ENCODE measurements around the gene DISP2.

The DISP2 gene

DNA sequence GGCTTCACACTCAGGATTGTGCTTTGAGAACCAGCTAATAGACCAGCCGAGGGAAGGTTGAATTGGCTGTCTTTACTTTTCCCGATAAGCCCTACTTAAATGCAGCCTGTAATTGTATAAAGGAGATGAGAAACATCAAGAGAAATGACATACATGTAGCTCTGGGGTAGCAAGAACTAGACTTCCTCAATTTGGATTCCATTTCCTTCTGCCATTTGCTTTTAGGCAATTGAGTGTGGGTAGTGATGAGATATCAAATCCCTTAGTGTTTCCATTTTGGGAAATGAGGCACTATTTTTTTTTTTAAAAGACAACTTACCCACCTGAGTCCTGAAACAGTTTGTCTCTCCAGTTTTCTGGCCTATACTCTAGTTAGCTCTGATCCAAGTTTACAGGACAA lies 32.3 kb upstream of the DISP2 start:
- DNase-seq = no peak

DNA sequence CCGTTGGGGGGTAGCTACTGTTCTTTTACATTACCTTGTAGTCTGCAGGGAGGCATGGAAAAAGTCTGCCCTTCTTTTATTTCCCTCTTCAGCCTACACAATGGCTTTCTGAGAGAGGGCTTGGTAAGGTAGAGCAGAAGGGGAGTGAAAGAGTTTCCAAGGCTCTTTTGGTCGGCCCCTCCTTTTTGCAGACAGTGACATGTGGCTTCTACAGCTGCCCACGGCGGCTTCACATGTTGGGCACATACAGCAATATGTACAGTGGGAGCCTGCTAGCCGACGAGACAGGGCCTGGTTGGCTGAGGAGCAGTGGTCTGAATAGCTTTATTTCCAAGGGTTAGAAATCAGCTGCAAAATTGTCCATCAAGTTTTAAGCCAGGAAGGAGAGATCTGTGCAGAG lies 30.6 kb upstream of the DISP2 start:
- no peak for DNase-seq

DNA sequence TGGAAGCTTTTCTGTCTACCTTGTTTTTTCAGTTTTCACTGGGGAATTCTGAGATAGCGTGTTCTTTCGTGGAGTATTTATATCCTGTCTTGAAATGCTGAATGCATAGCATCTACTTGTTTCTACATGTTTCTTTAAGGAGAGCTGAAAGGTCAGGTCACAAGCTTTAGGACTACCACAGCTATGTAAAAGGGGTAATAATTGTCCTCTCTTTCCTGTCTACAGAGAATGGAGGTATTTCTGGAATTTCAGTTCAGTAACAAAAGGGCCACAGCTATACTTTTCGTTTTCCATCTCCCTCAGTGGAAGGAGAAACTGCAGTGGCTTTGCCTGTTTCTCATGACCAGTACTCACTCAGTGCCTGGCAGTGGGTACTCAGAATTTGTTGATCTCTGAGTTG lies 29.8 kb upstream of the DISP2 start:
- no peak for DNase-seq

DNA sequence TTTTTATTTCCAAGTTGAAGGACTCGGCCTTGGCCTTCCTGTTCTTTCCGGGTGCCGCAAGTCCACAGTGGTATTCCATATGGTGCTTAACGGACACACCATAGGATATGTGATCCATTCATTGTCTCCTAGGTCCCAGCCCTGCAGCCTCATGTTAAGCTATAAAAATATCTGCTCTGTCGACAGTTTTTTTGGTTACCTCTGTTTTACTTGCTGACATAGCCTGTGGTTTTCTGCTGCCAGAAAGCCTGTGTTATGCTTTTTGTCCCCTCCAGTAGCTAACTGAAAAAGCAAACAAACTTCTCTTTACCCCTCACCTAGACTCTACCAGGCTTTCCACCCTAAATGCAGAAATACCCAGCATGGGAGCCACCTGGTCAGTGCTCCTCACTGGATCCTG lies 29.3 kb upstream of the DISP2 start:
- DNase-seq = no peak

DNA sequence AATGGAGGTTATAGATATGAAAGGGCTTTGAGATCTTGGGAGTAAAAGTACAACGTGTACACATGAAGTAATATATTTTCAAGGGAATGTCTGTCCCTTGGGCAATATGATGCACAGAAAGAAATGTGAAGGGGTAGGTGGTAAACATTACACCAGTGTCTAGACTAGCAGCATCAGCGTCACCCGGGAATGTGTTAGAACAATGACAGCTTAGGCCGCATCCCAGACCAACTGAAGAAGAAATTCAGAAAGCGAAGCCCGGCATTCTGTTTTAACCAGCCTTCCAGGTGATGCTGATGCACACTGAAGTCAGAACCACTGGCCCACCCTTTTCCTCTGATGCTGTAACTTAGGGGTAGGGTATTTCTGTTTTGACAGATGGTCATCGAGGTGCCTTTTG lies 28.2 kb upstream of the DISP2 start:
- no peak for DNase-seq

DNA sequence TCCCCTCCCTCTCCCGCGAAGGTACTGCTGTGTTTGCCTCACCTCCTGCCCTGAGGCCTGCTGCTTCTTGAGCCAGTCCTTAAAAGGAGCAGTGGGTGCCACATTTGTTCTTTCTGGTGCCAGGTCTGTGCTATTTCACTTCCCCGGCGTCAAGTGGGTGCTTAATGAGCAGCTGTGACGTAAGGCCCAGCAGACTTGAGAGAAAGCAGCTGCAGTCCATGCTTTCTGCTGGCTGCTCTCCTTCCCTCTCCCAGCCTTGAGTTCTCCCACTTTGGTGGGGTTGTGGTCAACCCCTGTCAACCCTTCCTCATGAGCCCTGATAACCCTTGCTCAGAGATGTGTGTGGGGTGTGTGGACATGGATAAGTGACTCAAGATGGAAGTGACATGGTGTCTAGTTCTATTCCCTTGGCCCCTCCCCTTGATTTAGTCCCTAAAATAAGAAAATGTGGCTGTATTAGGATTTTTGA lies 27.6 kb upstream of the DISP2 start:
- no peak for DNase-seq

DNA sequence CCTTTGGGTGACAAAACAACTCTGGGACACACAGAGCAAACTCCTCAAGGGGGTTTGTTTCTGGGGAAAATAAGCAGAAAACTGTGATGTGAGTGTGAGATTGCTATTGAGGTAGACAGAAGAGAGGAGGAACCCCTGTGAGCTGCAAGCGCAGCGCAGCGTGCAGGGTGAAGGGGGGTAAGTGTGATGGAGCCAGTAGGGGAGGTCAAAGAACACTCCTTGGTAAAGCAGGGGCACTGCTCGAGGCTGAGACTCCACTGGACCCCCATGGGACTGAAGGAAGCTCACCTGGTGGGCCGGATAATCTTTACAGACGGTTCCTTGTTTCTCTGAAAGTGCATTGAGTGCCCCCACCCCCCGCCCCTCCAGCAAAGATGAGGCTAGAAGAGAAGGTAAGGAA lies 27.0 kb upstream of the DISP2 start:
- DNase-seq = no peak

DNA sequence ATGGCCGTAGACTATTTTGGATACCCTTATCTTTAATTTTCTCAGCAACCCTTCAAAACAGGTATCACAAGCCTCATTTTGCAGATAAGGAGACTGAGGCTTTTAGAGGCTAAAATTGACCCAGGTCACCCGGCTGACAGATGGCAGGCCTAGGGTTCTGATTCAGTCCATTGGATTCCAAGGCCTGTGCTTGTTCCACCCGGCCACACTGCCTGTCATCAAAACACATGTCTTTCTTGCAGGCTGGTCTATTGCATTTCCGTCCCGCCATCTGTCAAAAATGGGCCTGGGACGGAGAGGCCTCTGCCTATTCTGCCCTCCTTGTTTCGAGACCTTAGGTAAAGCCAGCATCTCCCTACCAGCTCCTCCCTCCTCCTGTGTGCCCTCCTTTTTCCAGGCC lies 26.4 kb upstream of the DISP2 start:
- no peak for DNase-seq

DNA sequence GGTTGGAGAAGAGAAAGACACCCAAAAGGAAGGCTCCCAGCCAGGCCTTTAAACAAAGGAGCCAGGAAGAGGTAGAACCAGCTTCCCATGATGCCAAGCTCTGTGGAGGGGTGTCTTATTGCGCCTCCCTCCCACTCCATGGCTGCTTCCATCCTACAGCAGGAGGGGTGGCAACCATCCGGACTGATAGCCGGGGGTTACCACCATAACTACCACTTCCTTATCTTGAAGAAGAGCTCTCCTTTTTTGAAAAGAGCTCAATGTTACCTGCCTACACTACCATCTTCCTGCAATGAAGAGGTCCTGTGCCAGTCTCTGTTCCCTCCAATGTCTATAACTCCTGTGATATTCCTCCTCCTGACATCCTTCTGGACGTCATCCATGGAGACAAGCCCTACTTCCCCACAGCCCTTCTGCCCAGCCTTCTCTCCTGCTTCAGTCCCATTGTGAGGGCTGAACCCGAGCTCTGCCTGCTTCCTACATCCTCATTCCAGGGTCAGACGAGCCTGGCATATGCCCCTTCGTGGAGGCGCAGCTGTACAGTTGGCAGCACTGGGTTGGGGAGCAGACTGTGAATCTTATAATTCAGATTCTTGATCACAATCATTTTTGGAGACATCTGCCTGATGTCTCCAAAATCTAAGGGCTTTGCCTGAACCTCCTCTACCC lies 25.8 kb upstream of the DISP2 start:
- no peak for DNase-seq

DNA sequence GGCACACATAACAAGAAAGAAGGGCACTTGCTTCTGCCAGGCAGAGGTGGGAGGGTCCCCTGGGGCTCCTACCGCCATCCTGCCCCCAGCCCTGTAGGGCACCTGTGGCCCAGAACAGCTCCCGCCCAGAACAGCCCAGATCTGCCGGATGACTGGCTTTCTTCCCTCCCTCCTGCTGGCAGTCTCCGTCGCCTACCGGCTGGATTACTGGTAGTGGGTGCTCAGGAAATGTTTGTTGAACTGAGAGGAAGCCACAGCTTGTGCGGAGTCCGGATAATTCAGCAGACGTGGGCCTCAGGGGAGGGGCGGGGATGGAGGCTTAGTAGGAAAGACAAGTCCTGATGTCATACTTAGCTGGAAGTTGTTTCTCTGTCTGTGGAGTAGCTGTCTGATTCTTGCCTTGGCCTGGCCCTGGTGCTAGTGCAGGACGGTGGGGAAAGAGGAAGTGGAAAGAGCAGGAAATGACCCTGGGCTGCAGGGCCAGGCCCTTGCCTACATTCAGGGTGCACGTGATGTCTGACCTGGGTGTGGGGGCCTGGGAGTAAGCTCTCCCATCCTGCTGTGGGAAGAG lies 24.0 kb upstream of the DISP2 start:
- peak; percentile 9 to 51 (median 31) for DNase-seq

DNA sequence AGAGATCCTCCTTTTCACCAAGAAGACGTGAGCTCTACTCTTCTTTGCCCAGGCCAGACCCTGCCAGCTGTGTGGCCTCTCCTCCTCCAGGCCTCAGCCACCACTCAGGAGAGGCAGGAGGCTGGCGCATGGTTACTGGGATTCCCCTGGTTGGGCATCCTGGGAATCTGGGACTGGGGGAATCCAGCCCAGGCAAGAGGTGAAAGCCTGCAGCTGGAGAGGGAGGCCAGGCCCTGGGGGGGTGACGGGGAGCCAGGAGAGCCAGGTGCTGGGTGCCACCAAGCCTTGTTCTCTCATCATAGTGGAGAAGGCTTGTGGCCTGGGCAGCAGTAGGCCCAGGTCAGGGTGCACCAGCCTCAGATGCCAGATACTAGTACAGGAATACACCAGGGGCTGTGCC lies 23.5 kb upstream of the DISP2 start:
- DNase-seq = no peak

DNA sequence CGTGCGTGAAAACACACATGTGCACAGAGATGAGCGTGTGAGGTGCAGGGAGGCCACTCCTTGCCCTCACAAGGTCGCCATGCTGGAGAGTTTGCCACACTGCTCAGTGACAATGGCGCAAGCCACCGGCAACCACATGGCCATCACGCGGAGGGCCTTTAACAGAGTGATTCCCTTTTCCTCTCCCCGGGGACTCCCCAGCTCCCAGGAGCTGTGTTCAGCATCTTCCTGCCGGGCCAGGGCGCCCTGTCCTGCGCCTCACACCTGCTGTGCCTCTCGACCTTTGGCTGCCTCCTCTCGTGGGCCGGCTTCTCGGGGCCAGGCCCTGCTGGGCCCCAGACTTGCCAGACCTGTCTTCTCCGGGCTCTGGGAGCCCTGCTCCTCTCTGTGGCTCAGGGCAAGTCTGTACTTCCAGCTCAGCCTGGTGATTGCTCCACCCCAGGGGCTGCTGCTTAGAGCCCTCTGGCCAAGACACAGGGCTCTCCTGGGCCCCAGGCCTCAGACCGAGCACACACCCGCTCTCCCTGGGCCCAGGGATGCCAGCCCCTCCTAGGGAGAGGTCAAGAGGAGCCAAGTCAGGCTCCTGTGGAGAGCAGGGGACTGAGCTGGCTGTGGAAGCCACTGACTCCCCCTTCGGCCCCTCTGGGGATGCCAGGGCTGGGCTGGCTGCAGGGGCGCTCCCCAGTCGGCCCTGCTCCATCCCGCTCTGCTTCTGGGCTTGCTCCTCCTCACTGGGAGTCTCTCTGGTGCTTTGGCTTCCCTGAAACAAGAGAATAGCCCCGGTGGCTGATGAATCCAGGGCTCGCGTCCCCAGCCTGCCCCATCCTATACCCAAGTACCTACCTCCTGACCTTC lies 22.9 kb upstream of the DISP2 start:
- no peak for DNase-seq

DNA sequence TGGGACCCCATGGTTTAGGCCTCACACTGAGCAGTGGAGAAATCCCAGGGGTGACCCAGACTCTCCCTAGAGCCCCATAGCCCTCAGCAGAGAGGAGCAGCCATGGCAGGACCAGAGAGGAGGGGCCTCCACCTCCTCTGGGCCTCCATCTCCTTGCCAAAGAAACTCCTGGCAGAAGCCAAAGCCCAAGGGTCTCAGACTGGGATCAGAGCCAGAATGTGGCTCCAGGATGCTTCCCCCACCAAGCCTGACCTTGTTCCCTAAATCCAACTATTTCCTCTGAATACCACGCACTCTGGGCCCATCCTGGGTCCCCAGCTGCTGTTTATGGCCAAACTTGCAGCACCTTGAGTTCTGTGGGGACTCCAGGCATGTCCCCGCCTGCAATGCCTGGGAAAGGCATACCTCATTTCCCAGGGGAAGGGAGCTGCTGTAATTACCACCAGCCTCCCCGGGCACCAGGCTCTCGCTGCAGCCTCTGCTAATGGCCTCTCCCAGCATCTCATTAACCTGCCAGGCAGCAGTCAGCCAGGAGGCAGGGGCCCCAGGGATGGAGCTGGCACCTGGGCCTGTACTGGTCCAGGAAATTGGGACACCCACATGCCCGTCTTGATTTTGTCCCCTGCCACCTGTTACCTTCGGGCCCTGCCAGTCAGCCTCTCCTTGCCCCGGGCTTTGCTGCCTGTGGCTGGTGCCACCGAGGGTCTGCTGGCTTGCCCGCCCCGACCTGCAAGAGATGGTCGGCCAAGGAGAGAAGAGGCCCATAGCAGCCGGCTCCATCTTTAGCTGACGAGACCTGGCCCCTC lies 21.9 kb upstream of the DISP2 start:
- DNase-seq = no peak

DNA sequence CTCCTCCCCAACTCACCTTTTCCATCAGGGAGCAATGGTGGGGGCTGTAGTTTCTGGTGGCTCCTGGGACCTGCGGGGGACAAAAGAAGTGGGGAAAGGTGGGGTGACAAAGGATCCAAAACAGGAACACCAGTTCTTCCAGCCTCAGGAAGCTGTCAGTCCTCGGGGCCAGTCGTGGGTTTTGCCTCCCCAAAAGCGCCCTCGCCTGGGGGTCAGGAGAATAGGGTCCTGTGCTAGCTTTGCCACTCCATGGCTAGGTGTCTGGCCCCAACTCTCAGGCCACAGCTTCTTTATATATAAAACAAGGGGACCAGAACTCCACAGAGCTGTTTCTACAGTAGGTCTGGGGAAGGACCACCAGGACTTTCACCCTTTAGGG lies 21.3 kb upstream of the DISP2 start:
- peak in 3 of 6 experiments; percentile 2 to 13 (median 7) for DNase-seq

DNA sequence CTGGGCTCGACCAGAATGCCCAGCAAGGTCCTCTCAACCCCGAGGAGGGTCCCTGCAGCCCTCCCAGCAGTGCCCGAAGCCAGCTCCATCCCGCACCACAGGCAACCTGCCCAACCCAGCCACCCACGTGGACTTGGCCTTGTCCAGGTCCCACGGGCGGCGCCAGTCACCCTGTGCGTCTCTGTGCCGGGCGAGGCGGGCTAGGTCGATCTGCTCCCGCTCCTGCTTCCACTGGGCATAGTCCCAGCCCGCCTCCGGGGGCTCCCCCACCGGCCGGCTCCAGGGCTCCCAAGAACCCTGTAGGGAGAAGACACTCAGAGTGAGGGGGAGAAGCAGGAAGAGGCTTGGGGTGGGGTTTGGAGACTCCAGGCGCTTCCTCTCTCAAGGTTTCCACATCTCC lies 20.4 kb upstream of the DISP2 start:
- DNase-seq = no peak

DNA sequence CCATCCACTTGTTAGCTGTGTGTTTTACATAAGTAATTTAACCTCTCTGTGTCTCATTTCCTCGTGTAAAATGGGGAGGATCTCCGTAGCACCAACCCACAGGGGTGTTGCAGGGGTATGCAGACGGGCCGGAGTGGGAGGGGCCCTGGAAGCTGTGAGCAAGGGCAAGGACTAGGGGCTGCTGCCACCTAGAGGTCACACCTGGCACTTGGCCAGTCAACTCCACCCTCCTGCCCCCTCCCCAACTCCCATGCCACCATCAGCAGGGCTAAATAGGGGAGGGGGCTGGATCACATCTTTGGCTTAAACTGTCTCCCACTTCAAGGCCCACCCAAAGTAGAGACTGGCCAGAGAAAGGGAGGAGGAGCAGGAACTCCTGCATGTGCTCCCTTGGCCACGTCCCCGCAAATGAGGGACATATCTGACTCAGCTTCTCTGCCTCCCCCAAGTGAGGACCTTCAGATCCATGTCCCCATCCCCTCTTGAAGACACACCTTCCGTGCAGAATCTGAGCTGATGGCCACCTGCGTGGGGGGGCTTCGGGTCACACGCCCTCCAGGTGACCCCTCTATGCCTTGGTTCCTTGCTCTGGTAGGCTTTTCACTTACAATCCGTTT lies 19.9 kb upstream of the DISP2 start:
- DNase-seq = peak; percentile 50 to 78 (median 70)

DNA sequence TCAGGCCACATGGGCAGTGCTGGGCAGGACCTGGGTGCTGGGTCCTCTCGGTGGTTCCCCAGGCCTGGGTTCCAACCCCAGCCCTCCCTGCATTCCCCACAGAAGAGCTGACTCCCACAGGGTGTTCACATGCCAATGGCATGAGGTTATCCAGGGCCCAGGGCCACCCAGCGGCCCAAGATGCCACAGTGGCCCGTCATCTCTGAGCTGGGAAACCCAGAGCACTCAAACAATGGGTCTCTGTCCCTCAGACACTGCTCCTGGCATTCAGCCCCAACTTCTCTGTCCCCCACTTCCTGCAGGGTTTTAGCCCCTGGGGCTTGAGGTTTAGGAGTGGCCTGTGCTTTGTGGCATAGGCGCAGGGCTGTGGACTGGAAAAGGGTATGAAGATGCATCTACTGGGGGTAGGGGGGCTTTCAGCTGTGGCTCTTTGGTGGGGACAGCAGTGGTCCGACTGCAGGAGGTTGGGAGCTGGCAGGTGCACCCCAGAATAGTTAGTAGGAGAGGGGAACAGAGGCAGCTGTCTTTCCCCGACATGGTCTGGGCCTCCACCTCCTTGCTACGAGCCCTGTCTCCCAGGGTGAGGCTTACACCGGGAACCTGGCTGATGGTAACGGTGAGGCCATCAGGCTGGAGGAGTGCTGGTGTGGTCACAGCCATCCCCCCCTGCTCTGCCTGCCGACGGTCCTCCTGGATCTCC lies 18.9 kb upstream of the DISP2 start:
- DNase-seq = no peak

DNA sequence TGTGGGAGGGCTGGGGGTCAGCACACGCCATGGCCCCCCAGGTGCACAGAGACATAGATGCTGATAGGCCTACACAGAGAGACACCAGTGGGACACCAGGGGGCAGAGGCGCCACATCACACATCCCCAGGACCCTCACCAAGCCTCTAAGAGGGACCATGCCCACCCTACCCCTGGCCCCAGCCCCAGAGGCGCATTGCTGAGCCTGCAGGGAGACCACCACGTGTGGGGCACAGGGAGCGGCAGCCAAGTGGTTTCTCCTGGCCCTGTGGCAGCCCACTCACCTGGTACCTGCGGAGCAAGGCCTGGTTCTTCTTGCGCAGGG lies 18.4 kb upstream of the DISP2 start:
- no peak for DNase-seq

DNA sequence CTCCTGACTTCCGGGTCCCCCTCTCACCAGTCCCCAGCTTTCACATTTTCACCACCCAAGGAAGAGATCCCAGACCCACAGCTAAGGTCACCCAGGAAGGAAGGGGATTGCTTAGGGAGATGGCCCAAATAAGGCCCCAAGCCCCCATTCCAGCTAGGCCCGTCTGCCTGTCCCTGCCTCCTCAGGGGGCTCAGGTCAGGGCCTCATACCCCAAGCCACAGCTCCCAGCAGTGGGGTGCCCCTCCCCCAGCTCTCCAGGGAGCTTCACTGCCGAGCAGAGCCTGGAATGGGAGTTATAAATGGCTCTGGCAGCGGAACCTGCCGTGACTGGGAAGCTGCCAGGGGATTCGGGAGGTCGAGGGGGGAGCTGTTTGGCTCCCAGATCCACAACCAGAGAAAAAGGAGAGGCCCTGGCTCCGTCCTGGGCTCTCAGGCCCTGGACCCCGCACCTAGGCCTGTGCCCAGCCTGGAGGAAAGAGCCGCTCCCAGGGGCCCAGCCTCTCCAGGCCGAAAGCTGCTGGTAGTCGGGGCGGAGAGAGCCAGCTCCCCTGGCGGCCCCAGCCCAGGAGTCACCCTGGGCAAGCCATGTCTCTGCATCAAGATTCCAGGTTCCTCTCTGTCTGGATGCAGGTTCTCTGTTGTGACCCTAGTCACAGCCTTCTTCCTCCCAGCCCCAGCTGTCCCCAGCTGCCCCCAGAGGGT lies 17.8 kb upstream of the DISP2 start:
- no peak for DNase-seq

DNA sequence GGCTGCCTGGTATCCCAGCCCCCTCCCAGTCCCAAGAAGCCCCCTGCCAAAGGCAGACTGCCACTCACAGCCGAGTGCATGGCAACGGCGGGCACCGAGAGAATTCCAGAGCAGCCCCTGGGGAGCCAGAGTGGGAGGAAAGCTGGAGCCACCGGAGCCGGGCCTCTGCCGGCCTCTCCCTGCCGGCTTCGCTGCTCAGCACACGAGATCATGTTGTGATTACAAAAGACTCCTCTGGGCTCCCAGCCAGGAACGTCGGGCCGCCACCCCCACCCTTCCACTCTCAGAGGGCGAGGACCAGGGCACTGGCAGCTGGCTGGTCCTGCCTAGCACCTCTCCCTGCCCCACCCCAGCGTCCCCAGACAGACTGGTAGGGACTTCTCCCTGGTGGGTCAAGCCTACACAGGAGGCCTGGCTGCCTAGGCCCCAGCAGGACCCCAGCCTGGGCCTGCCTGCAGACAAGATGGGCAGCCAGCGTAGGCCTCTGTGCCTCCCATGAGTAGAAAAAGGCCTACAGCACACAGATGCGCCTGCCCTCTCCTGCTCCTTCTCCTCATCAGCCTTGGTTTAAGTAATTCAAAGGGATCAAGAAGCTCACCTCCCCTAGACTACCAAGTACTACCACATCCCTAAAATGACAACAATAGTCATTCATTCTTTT lies 17.1 kb upstream of the DISP2 start, which contains the start of gene CCDC9B:
Gene CCDC9B (minus strand): TSS at position 200 of the 661 bp plus-strand sequence. CDS start 120 bp downstream, at position 80.
- no peak for DNase-seq
